ENCODE results near the gene DYNLRB2.

The DYNLRB2 gene

GRCh38 chr16:80540516-80541305 is at the start of gene DYNLRB2:
Gene DYNLRB2, plus strand, starts transcription at chr16:80540993. Its CDS starts 84 bp downstream, at chr16:80541077.
- peak; percentile 88 for DNase-seq (ENCODE audit: low read depth)

GRCh38 chr16:80500116-80500859 is 40.5 kb upstream of the DYNLRB2 start:
- DNase-seq (ENCODE audit: low read depth): no peak

- DNase-seq (ENCODE audit: low read depth): no peak
Observed at GRCh38 chr16:80500961-80501525, 39.8 kb upstream of the DYNLRB2 start.

DNA sequence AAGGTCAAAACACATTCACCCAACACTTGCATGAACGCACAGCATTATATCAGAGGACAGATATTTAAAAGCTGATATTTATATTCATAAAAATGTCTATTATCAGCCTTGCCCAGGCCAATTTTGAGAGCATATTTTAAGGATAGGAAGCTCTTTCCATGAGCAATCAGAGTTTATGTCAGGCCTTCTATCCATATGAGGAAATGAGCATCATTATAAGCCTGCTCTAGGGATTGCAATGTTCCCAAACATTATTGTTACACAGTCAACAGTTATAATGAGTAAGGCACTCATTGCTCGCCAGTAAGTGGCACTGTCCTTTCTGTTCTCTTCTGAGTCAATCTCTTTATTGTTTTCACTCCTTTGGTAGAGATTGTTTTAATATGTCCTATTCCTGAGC is 37.7 kb upstream of the DYNLRB2 start:
- no peak for DNase-seq (ENCODE audit: low read depth)

DNA sequence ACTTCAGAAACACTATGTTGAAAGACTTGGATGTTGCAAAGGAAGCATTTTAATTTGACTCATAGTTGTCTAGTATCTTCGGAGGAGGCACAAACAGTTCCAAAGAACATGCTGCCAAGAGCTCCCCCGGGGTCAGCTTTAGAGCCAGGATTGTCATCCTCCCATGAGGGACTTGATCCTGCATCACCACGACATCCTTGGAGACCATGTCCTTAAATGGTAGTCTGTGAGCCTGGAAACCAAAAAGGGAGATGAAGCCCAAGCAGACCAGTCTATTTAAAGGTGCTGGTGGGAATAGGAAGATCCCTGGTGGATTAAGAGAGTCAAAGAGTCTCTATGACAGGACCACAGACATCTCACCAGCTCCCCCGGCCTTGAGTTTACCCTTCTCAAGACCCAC is 33.3 kb upstream of the DYNLRB2 start:
- no peak for DNase-seq (ENCODE audit: low read depth)

- no peak for DNase-seq (ENCODE audit: low read depth)
Observed at GRCh38 chr16:80509872-80510271, 30.9 kb upstream of the DYNLRB2 start.

GRCh38 chr16:80511824-80512592 is 28.8 kb upstream of the DYNLRB2 start:
- DNase-seq (ENCODE audit: low read depth): no peak

- no peak for DNase-seq (ENCODE audit: low read depth)
Observed at GRCh38 chr16:80512593-80512853, 28.3 kb upstream of the DYNLRB2 start.

DNA sequence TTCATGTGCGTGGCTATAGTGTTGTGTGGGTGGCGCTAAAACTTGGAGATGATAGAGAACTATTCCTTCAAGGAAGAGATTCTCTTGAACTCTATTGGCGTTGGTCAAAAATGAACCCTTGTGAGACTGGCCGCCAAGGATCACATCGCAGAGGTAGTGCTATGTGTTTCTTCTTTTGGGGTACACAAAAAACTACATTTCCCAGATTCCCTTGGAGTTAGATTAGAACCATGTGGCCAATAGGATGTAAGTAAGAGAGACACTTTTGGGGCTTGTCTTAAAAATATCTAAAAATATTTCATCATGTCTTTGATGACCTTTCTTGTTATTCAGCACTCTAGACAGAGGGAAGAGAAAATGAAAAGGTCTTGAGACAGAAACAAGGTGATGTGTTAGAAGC is 25.4 kb upstream of the DYNLRB2 start:
- no peak for DNase-seq (ENCODE audit: low read depth)

DNA sequence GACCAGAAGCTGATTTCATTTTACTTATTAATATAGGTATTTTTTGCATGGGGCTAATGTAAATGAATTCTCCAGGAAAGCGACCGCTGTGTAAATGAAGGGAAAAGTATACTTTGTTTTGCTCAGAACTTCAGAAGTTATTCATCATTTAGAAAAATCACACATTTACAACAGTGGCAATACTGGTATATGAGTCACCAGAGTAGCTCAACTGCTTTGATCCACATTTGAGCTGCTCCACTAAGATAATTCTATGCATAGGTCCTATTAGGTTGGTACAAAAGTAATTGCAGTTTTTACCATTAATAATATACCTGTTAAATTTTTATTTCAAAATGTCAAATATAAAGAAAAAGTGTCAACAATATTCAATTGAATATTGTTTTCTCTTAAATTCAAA is 22.9 kb upstream of the DYNLRB2 start:
- no peak for DNase-seq (ENCODE audit: low read depth)

DNA sequence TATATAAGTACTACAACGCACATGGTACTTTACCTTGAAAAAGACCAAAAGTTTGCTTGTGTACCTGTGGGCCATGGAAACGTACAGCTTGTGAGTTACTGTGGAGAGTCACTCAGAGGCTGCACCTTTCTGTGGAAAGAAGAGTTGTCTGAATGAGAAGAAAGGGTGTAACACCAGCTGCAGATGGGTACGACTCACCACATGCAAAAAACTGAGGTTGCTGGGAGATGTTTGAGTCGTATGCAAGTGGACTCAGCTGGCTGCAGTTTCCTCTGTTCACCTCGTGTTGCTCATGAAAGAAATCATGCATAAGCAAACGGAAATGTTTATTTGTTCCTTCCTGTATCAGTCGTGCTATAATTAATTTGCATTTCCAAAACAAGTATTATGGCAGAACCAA is 22.4 kb upstream of the DYNLRB2 start:
- no peak for DNase-seq (ENCODE audit: low read depth)

DNA sequence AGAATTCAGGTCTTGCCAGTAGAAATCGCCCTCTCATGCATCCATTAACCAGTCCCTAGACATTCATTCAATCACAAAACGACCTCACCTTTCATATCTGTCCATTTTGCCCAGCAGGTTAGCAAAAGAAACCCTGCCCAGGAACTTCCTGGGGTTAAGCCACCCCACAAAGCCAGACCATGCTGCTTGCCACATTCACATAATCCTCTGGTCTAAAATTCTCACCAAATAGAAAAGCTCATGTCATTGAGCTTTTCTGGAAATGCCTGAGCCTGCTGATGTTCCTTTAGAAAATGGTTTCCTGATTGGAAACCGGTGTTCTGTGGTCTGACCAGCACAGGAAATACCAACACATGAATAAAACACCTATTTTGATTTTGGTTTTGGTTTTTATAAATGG is 21.6 kb upstream of the DYNLRB2 start:
- DNase-seq (ENCODE audit: low read depth): no peak

DNA sequence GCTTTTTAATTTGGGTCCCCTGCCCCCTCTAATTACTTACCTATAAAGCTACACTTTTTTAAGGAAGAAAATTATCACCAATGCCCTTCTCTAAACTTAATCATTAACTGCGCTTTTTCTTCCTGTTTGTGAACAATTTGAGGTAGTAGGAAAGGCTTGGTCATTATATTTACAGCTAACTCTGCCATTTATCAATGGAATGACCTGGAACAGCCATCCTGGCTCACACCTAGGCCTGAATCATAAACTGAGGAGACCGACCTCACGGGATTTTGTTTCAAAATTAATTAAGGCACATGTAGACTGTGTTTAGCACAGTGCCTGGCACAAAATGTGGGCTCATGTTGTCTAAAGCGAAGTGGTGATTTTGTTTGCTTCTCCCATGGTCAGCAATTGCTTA is 15.4 kb upstream of the DYNLRB2 start:
- DNase-seq (ENCODE audit: low read depth): no peak

- peak; percentile 42 for DNase-seq (ENCODE audit: low read depth)
Observed at GRCh38 chr16:80526418-80527061, 14.3 kb upstream of the DYNLRB2 start.

- DNase-seq (ENCODE audit: low read depth): peak; percentile 1
Observed at GRCh38 chr16:80527297-80527696, 13.5 kb upstream of the DYNLRB2 start.

- no peak for DNase-seq (ENCODE audit: low read depth)
Observed at GRCh38 chr16:80530479-80530878, 10.3 kb upstream of the DYNLRB2 start.

DNA sequence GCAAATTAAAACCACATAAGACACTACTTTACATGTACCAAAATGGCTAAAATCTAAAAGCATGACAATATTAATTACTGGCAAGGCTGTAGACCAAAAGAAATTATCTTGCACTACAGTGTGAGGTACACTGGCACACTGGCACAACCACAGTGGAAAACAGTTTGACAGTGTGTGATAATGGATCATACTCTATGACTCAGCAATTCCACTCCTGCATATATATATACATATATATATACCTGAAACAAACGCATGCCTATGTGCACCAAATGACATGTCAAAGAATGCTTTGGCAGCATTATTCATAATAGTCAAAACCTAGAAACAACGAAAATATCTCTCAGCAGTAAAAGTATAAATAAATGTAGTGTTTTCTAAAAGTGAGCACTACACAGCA is 4.6 kb upstream of the DYNLRB2 start:
- no peak for DNase-seq (ENCODE audit: low read depth)

DNA sequence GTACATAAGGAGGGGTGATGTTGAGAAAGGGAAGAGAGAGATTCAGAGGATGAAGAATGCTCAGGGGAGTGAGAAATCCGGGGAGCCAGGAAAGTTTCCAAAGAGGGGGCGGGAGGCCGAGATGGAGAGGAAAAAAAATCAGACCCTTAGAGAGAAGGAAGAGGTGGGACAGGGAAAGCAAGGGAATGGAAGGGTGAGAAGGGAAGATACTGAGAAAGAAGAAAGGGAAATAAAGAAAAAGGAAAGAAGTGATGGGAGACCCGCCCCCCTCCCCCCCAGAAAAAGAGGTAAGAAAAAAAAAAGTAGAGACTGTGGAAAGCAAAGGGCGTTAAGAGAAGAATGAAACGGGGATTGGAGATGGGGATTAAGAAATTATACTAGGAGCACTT is 507 bp downstream of the DYNLRB2 start:
- no peak for DNase-seq (ENCODE audit: low read depth)

DNA sequence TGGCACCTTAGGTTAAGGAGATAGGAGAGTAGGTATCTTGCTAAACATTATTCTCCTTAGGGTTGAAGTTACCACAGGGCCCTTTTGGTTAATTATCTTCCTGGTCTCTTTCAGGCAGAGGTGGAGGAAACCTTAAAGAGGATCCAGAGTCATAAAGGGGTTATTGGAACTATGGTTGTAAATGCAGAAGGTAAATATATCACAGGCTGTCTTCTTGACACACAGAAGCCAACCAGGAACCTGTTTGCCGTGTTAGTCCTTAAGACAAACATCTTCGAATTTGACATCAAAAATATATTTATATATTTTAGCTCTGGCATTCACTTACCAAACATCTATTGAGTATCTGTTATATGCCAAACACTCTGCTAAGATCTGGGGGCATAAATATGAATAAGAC is 2.4 kb downstream of the DYNLRB2 start:
- no peak for DNase-seq (ENCODE audit: low read depth)

DNA sequence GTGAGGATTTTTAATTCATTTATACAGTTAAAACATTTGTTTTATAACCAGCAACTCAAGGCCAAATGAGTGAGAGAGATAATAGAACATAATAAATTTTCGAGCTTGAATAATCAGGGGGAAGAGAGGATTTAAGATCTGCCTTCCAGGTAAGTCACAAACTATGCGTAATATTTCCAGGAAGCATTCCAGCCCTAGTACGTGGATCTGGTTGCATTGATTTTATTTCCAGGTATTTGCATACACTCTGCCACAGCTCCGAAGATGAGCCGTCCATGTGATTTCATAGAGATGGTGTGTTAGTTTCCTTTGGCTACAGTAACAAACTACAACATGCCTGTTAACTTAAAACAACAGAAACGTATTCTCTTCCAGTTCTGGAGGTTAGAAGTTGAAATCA is 3.5 kb downstream of the DYNLRB2 start:
- DNase-seq (ENCODE audit: low read depth): no peak

DNA sequence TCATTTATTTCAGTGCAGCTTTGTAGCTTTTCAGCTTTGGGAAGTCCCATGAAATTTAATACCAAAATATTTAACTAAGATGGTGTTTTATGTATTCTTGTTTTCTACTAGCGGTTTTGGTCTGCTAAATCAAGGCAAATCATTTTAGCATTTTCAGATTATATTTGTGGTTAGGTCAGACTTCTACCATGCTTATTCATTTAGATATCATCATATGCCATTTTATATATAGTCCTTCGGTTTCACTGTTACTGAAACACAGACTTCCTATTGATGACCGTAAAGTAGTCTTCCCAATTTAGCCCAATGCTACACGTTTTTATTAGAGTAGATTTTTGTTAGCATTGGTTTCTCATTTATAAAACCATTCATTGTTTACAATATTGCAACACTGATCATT is 5.5 kb downstream of the DYNLRB2 start:
- no peak for DNase-seq (ENCODE audit: low read depth)

DNA sequence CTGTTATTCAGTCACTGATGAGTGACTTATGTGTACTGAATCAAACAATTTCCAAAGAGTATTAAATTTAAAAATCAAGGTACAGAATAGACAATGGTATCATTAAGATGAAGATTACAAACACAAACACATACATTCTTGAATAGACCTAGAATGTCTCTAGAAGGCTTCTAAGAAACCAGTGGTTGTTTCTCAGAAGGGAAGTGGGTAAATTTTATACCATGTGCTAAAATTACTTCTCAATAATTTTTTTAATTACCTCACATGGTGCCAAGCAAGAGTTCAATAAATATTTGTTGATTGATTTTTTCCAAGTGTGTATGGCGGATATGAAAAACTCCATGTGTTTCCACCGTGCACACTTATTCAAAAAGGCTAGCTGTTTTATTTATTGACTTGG is 6.4 kb downstream of the DYNLRB2 start:
- DNase-seq (ENCODE audit: low read depth): no peak

Data from amniotic epithelial cell (primary cell).